Breast epithelium (tissue), 4 donors: Measurements from ENCODE around the gene TNS3. TPM values are rescaled to one million over a fixed set of nuclear protein-coding genes. Genes with fewer than 3 reads are reported as not detected.

ENCODE experiments used
- DNase-seq, 2 donors: peaks; one replicate each; pipeline ENCODE4 v3.0.0-alpha.2; 2019; ENCODE audit warnings: low spot score in 2 of 2
- H3K27ac ChIP-seq, 2 donors: fragments of 200-600 bp; sonication (generic) in 1 of 2; one replicate each; pipeline ENCODE4 v1.5.1; 2016 to 2019; ENCODE audit warnings: mild to moderate bottlenecking in 1 of 2
- H3K27me3 ChIP-seq, 2 donors: fragments of 200-600 bp; sonication (generic) in 1 of 2; one replicate each; pipeline versions ENCODE4 v1.5.1 to v1.6.0; 2017 to 2019; ENCODE audit warnings: control low read depth in 1 of 2, mild to moderate bottlenecking in 1 of 2
- H3K36me3 ChIP-seq: fragments of 200-600 bp; one replicate; pipeline ENCODE4 v1.5.1; 2019
- H3K4me1 ChIP-seq, 2 donors: fragments of 200-600 bp; sonication (generic); one replicate each; pipeline ENCODE4 v1.5.1; 2016 to 2019; ENCODE audit warnings: control low read depth in 1 of 2
- H3K4me3 ChIP-seq, 3 donors: fragments of 200-600 bp; sonication (generic); 1 replicate in 2 of 3; 2 replicates in 1 of 3; pipeline ENCODE4 v1.5.1; 2016 to 2019; ENCODE audit warnings: mild to moderate bottlenecking in 3 of 3, moderate library complexity in 2 of 3
- H3K9me3 ChIP-seq, 2 donors: fragments of 200-600 bp; sonication (generic) in 1 of 2; one replicate each; pipeline ENCODE4 v1.5.1; 2016 to 2019; ENCODE audit warnings: control low read depth in 1 of 2
- POLR2A ChIP-seq: fragments of 450-650 bp; IDR thresholded peaks from one replicate; pipeline ENCODE4 v1.6.1; 2016; ENCODE audit warnings: antibody characterized with exemption, mild to moderate bottlenecking, moderate library complexity
- POLR2AphosphoS5 ChIP-seq, 3 donors: sonication (generic); formaldehyde crosslinking; IDR thresholded peaks; one replicate each; pipeline ENCODE4 v1.6.1; 2017; ENCODE audit warnings: antibody characterized with exemption in 3 of 3
- intact Hi-C: fragments of 100-400 bp; cut with DNase I; formaldehyde crosslinking; loops from one replicate; pipeline ENCODE4 v1.15.1; 2023; ENCODE audit warnings: low total_unique reads
- total RNA-seq, 3 donors: library from RNA; depleted of rRNA; stranded (reverse); fragments of >200 nt; gene quantifications; one replicate each; pipeline ENCODE4 v1.1.0, GENCODE V29; 2016
- TF ChIP-seq, protein P1 (sequence below), 3 donors: fragments of 450-650 bp; IDR thresholded peaks; one replicate each; pipeline ENCODE4 v1.5.1; 2016 to 2017; ENCODE audit warnings: antibody characterized with exemption in 3 of 3, mild to moderate bottlenecking in 3 of 3, moderate library complexity in 3 of 3

Gene TNS3
- total RNA-seq, 3 donors from 2014 or later: 41.0 to 78.1 (median 56.2) TPM

DNA sequence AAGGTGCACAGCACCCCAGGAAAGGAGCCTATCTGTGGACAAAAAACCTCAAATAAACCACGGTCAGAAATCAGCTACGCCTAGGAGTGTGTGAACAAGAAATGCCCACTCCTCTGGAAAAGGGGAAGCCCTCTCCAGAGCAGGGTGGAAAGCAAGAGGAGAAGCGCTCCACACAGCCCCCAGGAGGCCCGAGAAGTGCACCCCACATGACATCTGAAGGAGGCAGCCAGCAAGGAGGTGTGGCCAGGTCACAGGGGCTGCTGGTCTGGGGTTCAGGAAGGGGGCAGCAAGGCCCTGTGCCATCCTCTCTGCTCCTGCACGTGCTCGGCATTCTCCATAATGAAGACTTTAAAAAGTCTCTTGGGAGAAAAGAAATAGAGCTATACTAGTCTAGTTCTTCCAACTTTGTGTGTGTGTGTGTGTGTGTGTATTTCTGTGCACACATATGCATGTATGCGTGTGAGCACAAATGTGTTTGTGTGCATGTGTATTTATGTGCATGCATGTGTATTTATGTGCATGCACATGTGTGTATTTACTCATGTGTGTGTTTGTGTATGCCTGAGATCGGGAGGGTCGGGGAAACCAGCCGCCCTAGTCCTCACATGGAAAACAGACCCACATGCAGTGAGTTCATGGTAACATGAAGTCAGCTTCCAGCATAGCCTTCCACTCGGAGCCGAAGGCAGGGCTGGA is 76.5 kb downstream of the TNS3 start:
- H3K36me3 ChIP-seq: no peaks in the 10 kb centered on the region
- TF ChIP-seq POLR2AphosphoS5 (IDR thresholded peaks at IDR 0.05) (no peak), POLR2A (no peak)
- TF ChIP-seq, protein P1, sequence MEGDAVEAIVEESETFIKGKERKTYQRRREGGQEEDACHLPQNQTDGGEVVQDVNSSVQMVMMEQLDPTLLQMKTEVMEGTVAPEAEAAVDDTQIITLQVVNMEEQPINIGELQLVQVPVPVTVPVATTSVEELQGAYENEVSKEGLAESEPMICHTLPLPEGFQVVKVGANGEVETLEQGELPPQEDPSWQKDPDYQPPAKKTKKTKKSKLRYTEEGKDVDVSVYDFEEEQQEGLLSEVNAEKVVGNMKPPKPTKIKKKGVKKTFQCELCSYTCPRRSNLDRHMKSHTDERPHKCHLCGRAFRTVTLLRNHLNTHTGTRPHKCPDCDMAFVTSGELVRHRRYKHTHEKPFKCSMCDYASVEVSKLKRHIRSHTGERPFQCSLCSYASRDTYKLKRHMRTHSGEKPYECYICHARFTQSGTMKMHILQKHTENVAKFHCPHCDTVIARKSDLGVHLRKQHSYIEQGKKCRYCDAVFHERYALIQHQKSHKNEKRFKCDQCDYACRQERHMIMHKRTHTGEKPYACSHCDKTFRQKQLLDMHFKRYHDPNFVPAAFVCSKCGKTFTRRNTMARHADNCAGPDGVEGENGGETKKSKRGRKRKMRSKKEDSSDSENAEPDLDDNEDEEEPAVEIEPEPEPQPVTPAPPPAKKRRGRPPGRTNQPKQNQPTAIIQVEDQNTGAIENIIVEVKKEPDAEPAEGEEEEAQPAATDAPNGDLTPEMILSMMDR (IDR thresholded peaks at IDR 0.05): no peak
- no peaks in the 10 kb centered on the region for H3K9me3 ChIP-seq
- no peaks in the 10 kb centered on the region for H3K27me3 ChIP-seq
- no peaks in the 10 kb centered on the region for H3K4me1 ChIP-seq
- no peak overlapping the region for H3K27ac ChIP-seq
- no peak overlapping the region for H3K4me3 ChIP-seq
- DNase-seq: no peak
- intact Hi-C loops: no loop called here

DNA sequence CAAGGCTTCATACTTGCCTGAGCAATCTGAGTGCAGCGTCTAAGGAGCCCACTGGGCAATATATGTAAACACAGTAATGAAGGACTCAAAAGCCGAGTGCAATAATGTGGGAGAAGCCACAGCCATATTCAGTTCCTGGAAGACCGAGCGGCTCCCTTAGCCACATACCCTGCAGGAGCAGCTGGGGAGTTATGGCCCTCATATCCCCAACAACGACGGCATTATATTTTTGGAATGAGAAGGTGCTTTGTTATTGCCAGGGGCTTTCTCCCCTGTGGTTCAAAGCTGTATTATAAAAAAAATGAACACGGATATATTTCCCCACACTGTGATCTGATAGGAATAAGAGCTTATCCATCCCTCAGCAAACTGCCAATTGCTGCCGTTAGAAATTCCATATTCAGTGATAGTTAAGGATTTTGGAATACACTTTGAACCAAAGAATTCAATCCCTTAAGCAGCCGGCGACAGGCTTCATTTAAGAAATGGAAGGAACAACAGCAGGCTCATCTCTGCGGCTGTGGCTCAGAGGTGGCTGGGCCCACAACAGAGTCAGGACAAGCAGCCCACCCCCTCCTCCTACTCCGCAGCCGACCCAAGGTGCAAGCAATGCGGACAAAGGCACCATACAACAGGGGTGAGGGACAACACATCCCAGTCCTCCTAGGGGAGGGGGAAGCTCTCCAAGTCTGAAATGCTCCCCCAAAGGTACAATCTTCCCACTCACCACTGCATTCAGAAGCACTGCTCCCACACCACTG is 77.2 kb downstream of the TNS3 start:
- no peak for DNase-seq
- H3K27ac ChIP-seq: no peak overlapping the region
- no peaks in the 10 kb centered on the region for H3K36me3 ChIP-seq
- no peaks in the 10 kb centered on the region for H3K27me3 ChIP-seq
- H3K4me1 ChIP-seq: no peaks in the 10 kb centered on the region
- intact Hi-C loops: no loop called here
- TF ChIP-seq, protein P1 (IDR thresholded peaks at IDR 0.05): no peak
- no peak for TF ChIP-seq POLR2AphosphoS5 (IDR thresholded peaks at IDR 0.05)
- H3K9me3 ChIP-seq: no peaks in the 10 kb centered on the region
- no peak overlapping the region for H3K4me3 ChIP-seq

DNA sequence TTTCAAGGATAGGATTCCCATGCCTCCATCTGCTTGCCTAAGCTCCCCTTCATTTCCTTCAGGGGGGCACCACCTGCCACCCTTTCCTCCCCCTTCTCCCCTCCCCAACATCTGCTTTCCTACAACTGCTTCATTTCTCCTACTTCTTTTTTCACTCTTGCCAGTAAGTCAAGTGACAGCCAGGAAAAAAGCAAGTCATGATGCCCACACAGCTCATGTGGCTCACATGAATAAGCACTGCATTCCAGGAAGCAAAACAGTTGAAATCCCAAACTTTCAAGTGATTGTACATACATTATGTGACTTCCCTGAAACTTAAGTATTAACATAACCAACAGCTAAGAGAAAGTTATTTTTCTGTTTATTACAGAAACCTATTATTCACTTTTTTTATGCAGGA is 78.6 kb downstream of the TNS3 start:
- Histone ChIP-seq H3K4me3 (no peak overlapping the region), H3K27ac (peak overlapping the region in 1 of 2 donors; percentile 38), H3K4me1 (no peaks in the 10 kb centered on the region), H3K27me3 (no peaks in the 10 kb centered on the region), H3K36me3 (no peaks in the 10 kb centered on the region), H3K9me3 (no peaks in the 10 kb centered on the region)
- TF ChIP-seq POLR2AphosphoS5 (IDR thresholded peaks at IDR 0.05) (no peak), POLR2A (no peak)
- TF ChIP-seq, protein P1 (IDR thresholded peaks at IDR 0.05): no peak
- intact Hi-C loops: no loop called here
- DNase-seq: no peak

DNA sequence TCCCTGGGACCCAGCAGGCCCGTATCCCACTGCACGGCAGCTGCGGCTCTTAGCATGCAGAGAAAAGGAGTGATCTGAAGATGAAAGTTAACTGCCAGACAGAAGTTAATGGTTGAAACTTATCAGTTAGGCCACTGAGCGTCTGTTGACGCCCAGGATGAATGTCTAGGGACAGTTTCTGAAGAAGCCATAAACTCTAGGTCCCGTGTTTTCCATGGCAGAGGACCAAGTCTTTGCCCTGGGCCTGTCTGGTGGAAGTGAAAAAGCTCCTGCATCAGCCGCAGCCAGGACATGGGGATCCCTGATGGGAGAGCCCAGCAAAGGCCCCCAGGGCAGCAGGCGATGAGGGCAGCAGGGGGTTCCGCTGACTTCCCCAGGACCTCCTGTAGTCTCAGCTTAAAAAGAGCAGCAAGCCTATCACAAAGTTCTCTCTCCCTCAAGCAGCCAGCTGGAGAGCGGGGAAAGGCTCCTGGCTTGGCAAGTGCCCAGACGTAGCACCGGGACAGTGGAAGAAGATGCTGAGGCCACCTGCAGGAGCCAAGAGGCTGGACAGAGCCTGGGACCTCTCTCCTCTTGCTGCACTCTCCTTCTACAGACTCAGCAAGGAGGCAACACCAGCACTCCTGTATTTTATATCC is 79.6 kb downstream of the TNS3 start:
- DNase-seq: no peak
- Histone ChIP-seq H3K36me3 (no peaks in the 10 kb centered on the region), H3K4me1 (no peaks in the 10 kb centered on the region), H3K27me3 (no peaks in the 10 kb centered on the region), H3K27ac (no peak overlapping the region), H3K4me3 (no peak overlapping the region), H3K9me3 (no peaks in the 10 kb centered on the region)
- TF ChIP-seq, protein P1 (IDR thresholded peaks at IDR 0.05): no peak
- TF ChIP-seq POLR2AphosphoS5 (IDR thresholded peaks at IDR 0.05) (no peak), POLR2A (no peak)
- intact Hi-C loops: no loop called here

DNA sequence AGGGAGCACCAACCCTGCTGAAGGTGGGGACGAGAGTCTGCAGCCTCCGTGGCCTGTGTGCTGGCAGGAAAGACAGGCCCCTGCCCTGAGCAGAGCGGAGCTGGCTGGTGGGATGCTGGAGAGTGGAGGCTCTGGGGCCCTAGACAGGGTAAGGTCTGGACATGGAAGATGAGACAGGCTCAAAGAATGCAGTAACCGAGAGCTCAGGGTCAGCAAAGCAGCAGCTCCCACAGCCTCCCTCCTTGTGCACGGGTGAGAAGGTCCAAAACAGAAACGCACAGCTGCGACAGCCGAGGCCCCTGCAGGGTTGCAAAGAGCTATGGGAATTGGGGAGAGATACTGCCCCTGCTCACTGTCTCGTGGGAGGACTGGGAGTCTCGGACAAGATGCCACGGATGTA is 80.5 kb downstream of the TNS3 start:
- H3K36me3 ChIP-seq: no peaks in the 10 kb centered on the region
- no peaks in the 10 kb centered on the region for H3K4me1 ChIP-seq
- H3K27me3 ChIP-seq: no peaks in the 10 kb centered on the region
- H3K27ac ChIP-seq: no peak overlapping the region
- intact Hi-C loops: no loop called here
- no peak overlapping the region for H3K4me3 ChIP-seq
- no peaks in the 10 kb centered on the region for H3K9me3 ChIP-seq
- no peak for DNase-seq
- TF ChIP-seq POLR2A (no peak), POLR2AphosphoS5 (IDR thresholded peaks at IDR 0.05) (no peak)
- TF ChIP-seq, protein P1 (IDR thresholded peaks at IDR 0.05): no peak
